Panc1 (cell line): ENCODE measurements around the gene STAG2. TPM values are rescaled to one million over a fixed set of nuclear protein-coding genes. Genes with fewer than 3 reads are reported as not detected.
A peak's percentile ranks its signal among the peaks of the same experiment; 100 is the strongest.

Experiments
- ATAC-seq: fragments of 200-7000 bp; cut with Tn5 transposase; 2 replicates; pipeline ENCODE4 v1.9.1; 2020; ENCODE audit warnings: mild to moderate bottlenecking, moderate library complexity
- BruUV-seq: library from RNA; stranded (reverse); fragments of 400-500 nt; replicated peaks from 2 replicates; lab custom pipeline; 2021; lab: Mats Ljungman, UMichigan
- CTCF ChIA-PET: fragments of 300-600 bp; sonication (Branson Sonifier 250); formaldehyde crosslinking; loops from one replicate; lab custom pipeline; 2022; ENCODE audit warnings: antibody characterized with exemption; lab: Charles Lee
- POLR2A ChIA-PET: fragments of 300-600 bp; sonication (Branson Sonifier 250); formaldehyde crosslinking; loops from one replicate; lab custom pipeline; 2022; ENCODE audit warnings: antibody characterized with exemption; lab: Charles Lee
- DNase-seq: peaks from one replicate; pipeline ENCODE4 v3.0.0-alpha.2; 2010; ENCODE audit warnings: low read depth, low spot score
- H3K27ac ChIP-seq: 2 replicates; pipeline ENCODE4 v1.5.1; 2011; ENCODE audit warnings: mild to moderate bottlenecking, low read length, inconsistent platforms
- H3K27me3 ChIP-seq: fragments of 200-500 bp; sonication (Bioruptor generic); 2 replicates; pipeline ENCODE4 v1.6.0; 2014; ENCODE audit warnings: low read length, inconsistent platforms; ENCODE audit not compliant: control insufficient read depth, insufficient read depth
- H3K36me3 ChIP-seq: fragments of 200-500 bp; sonication (Bioruptor generic); 2 replicates; pipeline ENCODE4 v1.5.1; 2014; ENCODE audit warnings: inconsistent platforms, mild to moderate bottlenecking, low read length, moderate library complexity; ENCODE audit not compliant: control insufficient read depth, insufficient read depth
- H3K4me1 ChIP-seq: 2 replicates; pipeline ENCODE4 v1.5.1; 2011; ENCODE audit warnings: inconsistent platforms, mild to moderate bottlenecking, low read length, moderate library complexity; ENCODE audit not compliant: control insufficient read depth, insufficient read depth
- H3K4me3 ChIP-seq, 2 experiments: 2 replicates each; pipeline ENCODE4 v1.5.1; 2011 to 2012; ENCODE audit warnings: low read depth in 2 of 2, low read length in 2 of 2, mild to moderate bottlenecking in 2 of 2, inconsistent platforms in 1 of 2, moderate library complexity in 1 of 2
- H3K9me3 ChIP-seq: fragments of 200-500 bp; sonication (Bioruptor generic); 2 replicates; pipeline ENCODE4 v1.5.1; 2014; ENCODE audit warnings: low read depth, mild to moderate bottlenecking, inconsistent platforms, low read length, moderate library complexity; ENCODE audit not compliant: control insufficient read depth, insufficient read depth
- POLR2AphosphoS5 ChIP-seq: IDR thresholded peaks from 2 replicates; pipeline ENCODE4 v1.6.1; 2012; ENCODE audit warnings: mild to moderate bottlenecking, low read depth, low read length, moderate library complexity
- SIN3A ChIP-seq: IDR thresholded peaks from 2 replicates; pipeline ENCODE4 v1.6.1; 2012; ENCODE audit warnings: low read depth, mild to moderate bottlenecking, low read length, moderate library complexity, borderline replicate concordance; ENCODE audit not compliant: insufficient read depth
- TCF7L2 ChIP-seq: IDR thresholded peaks from 2 replicates; pipeline ENCODE4 v1.6.1; 2011; ENCODE audit warnings: mild to moderate bottlenecking, low read depth, low read length, inconsistent platforms
- in situ Hi-C: cut with HindIII; loops from 2 replicates; pipeline ENCODE4 v1.10.0; 2016; ENCODE audit warnings: low sequenced_read_pairs, low pct_unique_long_range_greater_than_20kb
- intact Hi-C: fragments of 100-400 bp; cut with micrococcal nuclease; formaldehyde crosslinking; loops from one replicate; pipeline ENCODE4 v1.10.0; 2022; ENCODE audit not compliant: unreplicated experiment
- total RNA-seq: library from RNA; stranded (reverse); gene quantifications from one replicate; pipeline ENCODE4 v1.2.1, GENCODE V29; 2021; ENCODE audit not compliant: unreplicated experiment
- TF ChIP-seq, protein P1 (sequence below): fragments of 450-650 bp; IDR thresholded peaks from 2 replicates; pipeline ENCODE4 v1.5.1; 2017; ENCODE audit warnings: mild to moderate bottlenecking
- TF ChIP-seq, protein P2 (sequence below), 2 experiments: IDR thresholded peaks; 2 replicates each; pipeline ENCODE4 v1.6.1; 2011 to 2012; ENCODE audit warnings: low read depth in 2 of 2, control low read depth in 1 of 2, low read length in 1 of 2, mild to moderate bottlenecking in 1 of 2, moderate library complexity in 1 of 2; ENCODE audit not compliant: insufficient read depth in 1 of 2

The STAG2 gene
- total RNA-seq, 1 experiment from 2014 or later = 94.5 TPM

DNA sequence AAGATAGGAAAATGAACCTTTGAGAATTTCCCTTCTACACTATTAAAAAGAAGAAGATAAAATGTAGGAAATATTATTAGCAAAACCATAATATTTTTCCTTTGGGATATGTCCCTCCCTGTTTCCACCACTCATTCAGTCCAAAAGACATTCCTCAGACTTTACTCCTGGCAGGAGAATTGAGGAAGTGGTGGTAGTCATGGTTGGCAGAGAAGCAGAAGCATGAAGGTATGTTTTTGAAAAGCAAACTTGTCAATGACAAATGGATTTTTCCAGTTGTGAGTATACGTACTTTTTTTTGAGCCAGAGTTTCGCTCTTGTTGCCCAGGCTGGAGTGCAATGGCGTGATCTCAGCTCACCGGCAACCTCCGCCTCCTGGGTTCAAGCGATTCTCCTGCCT, 13.7 kb downstream of the STAG2 start:
- H3K27ac ChIP-seq = no peak overlapping the region

DNA sequence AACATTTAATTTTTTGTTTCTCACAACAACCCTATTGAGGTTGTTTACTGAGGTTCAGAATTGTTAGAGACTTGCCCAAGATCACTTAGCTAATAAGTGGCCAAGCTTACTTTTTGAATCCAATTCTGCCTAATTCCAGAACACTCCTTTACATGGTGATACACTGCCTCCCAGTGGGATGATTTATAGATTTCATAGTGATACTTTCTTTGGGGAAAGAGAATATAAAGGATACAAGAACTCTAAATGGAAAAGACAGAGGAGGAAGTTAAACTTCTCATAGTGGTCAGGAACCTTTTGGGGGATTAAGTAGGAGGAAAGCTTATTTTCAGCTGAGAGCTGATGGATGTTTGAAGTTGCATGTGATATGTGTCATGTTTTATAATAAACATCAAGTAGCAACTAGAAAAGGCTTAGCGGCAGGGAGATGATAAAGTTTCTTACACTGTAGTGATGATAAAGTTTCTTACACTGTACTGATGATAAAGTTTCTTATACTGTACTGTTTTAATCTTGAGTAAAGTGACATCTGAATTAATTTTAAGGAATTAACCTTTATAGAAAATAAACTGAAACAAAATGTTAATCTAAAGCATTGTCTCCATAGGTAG, 15.3 kb downstream of the STAG2 start:
- ChIA-PET CTCF (interaction anchor here (0.6 to 1.0 kb wide), 7 partner anchors 14 to 201 kb away, joined by 3 to 20 read pairs (median 5); no protein-coding TSS in a partner anchor), POLR2A (interaction anchor here (0.5 kb wide), 1 partner anchor 245 kb away, joined by 5 read pairs; no protein-coding TSS in a partner anchor)
- H3K27me3 ChIP-seq = no peaks in the 10 kb centered on the region
- ATAC-seq = peak; percentile 74; the same call in 1 of the 2 replicates
- no peaks in the 10 kb centered on the region for H3K9me3 ChIP-seq
- H3K36me3 ChIP-seq = no peaks in the 10 kb centered on the region
- no peak overlapping the region for H3K27ac ChIP-seq
- in situ Hi-C loops = no loop called here
- H3K4me3 ChIP-seq = no peak overlapping the region
- peaks cover 35% of the 10 kb centered on the region for H3K4me1 ChIP-seq
- BruUV-seq = no TSS peak
- no peak for TF ChIP-seq TCF7L2
- TF ChIP-seq, protein P1, sequence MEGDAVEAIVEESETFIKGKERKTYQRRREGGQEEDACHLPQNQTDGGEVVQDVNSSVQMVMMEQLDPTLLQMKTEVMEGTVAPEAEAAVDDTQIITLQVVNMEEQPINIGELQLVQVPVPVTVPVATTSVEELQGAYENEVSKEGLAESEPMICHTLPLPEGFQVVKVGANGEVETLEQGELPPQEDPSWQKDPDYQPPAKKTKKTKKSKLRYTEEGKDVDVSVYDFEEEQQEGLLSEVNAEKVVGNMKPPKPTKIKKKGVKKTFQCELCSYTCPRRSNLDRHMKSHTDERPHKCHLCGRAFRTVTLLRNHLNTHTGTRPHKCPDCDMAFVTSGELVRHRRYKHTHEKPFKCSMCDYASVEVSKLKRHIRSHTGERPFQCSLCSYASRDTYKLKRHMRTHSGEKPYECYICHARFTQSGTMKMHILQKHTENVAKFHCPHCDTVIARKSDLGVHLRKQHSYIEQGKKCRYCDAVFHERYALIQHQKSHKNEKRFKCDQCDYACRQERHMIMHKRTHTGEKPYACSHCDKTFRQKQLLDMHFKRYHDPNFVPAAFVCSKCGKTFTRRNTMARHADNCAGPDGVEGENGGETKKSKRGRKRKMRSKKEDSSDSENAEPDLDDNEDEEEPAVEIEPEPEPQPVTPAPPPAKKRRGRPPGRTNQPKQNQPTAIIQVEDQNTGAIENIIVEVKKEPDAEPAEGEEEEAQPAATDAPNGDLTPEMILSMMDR = no peak; the same call in 1 of the 2 replicates
- TF ChIP-seq POLR2AphosphoS5 = no peak
- TF ChIP-seq, protein P2, sequence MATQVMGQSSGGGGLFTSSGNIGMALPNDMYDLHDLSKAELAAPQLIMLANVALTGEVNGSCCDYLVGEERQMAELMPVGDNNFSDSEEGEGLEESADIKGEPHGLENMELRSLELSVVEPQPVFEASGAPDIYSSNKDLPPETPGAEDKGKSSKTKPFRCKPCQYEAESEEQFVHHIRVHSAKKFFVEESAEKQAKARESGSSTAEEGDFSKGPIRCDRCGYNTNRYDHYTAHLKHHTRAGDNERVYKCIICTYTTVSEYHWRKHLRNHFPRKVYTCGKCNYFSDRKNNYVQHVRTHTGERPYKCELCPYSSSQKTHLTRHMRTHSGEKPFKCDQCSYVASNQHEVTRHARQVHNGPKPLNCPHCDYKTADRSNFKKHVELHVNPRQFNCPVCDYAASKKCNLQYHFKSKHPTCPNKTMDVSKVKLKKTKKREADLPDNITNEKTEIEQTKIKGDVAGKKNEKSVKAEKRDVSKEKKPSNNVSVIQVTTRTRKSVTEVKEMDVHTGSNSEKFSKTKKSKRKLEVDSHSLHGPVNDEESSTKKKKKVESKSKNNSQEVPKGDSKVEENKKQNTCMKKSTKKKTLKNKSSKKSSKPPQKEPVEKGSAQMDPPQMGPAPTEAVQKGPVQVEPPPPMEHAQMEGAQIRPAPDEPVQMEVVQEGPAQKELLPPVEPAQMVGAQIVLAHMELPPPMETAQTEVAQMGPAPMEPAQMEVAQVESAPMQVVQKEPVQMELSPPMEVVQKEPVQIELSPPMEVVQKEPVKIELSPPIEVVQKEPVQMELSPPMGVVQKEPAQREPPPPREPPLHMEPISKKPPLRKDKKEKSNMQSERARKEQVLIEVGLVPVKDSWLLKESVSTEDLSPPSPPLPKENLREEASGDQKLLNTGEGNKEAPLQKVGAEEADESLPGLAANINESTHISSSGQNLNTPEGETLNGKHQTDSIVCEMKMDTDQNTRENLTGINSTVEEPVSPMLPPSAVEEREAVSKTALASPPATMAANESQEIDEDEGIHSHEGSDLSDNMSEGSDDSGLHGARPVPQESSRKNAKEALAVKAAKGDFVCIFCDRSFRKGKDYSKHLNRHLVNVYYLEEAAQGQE (IDR thresholded peaks at IDR 0.05; ENCODE audit: insufficient read depth in 1 of 2, low read depth in 2 of 2, low read length in 1 of 2) = no peak
- no peak for TF ChIP-seq SIN3A
- intact Hi-C loops = no loop called here
- no peak for DNase-seq

More for the DNA sequence above, 13.7 kb downstream of the STAG2 start:
- CTCF ChIA-PET = no interaction called here
- Histone ChIP-seq H3K4me1 (peaks cover 32% of the 10 kb centered on the region), H3K4me3 (no peak overlapping the region), H3K36me3 (no peaks in the 10 kb centered on the region), H3K27me3 (no peaks in the 10 kb centered on the region), H3K9me3 (no peaks in the 10 kb centered on the region)
- BruUV-seq = no TSS peak
- POLR2A ChIA-PET = no interaction called here
- ATAC-seq (no peak), DNase-seq (no peak)
- in situ Hi-C loops = no loop called here
- TF ChIP-seq POLR2AphosphoS5 (no peak), TCF7L2 (no peak), SIN3A (no peak)
- TF ChIP-seq, protein P1 = no peak
- TF ChIP-seq, protein P2 (IDR thresholded peaks at IDR 0.05; ENCODE audit: insufficient read depth in 1 of 2, low read depth in 2 of 2, low read length in 1 of 2) = no peak
- intact Hi-C loops = no loop called here
